Glomerular endothelial cell (primary cell): ENCODE results near the gene KCNE3. TPM values are rescaled to one million over a fixed set of nuclear protein-coding genes. Genes with fewer than 3 reads are reported as not detected.

ENCODE experiments used
- DNase-seq: peaks from one replicate; pipeline ENCODE4 v3.0.0-alpha.2; 2011; ENCODE audit warnings: low read depth, low spot score; ENCODE audit errors: extremely low read depth
- total RNA-seq: library from RNA; depleted of rRNA; stranded (reverse); fragments of >200 nt; gene quantifications from 2 replicates; pipeline ENCODE4 v1.2.3, GENCODE V29; 2015

KCNE3 gene
- 1.0 and 1.4 TPM in 2 replicates for total RNA-seq

- no peak for DNase-seq
These were observed at the start of gene KCNE3 for GRCh38 chr11:74466916-74467885. Gene KCNE3 (minus strand): TSS chr11:74467549. CDS start chr11:74457563, 9,986 bp downstream.

GRCh38 chr11:74507582-74507981 is 40.2 kb upstream of the KCNE3 start:
- no peak for DNase-seq

- DNase-seq, result no peak
These were observed 39.5 kb upstream of the KCNE3 start for GRCh38 chr11:74506823-74507222.

GRCh38 chr11:74505911-74506310 is 38.6 kb upstream of the KCNE3 start:
- DNase-seq, result no peak

- no peak for DNase-seq
These were observed 36.8 kb upstream of the KCNE3 start for GRCh38 chr11:74504100-74504691.

GRCh38 chr11:74494916-74495315 is 27.6 kb upstream of the KCNE3 start:
- DNase-seq, result no peak

GRCh38 chr11:74493791-74494630 is 26.7 kb upstream of the KCNE3 start:
- no peak for DNase-seq

- peak; percentile 45 for DNase-seq
These were observed 25.8 kb upstream of the KCNE3 start, which contains the start of gene LIPT2 for GRCh38 chr11:74492974-74493790. Gene LIPT2 (minus strand): TSS chr11:74493724. CDS start chr11:74493703, 21 bp downstream.

- DNase-seq, result no peak
These were observed 24.7 kb upstream of the KCNE3 start for GRCh38 chr11:74492084-74492483.

- DNase-seq, result no peak
These were observed 23.6 kb upstream of the KCNE3 start for GRCh38 chr11:74490941-74491340.

- no peak for DNase-seq
These were observed 20.5 kb upstream of the KCNE3 start for GRCh38 chr11:74487875-74488274.

GRCh38 chr11:74485868-74486267 is 18.5 kb upstream of the KCNE3 start:
- DNase-seq, result no peak

GRCh38 chr11:74480688-74481417 is 13.5 kb upstream of the KCNE3 start:
- no peak for DNase-seq

- no peak for DNase-seq
These were observed 12.4 kb upstream of the KCNE3 start for GRCh38 chr11:74479732-74480123.

GRCh38 chr11:74478877-74479731 is 11.8 kb upstream of the KCNE3 start:
- DNase-seq, result no peak

GRCh38 chr11:74476536-74476935 is 9.2 kb upstream of the KCNE3 start:
- no peak for DNase-seq

- no peak for DNase-seq
These were observed 7.0 kb upstream of the KCNE3 start for GRCh38 chr11:74474316-74474715.

GRCh38 chr11:74473382-74474173 is 6.2 kb upstream of the KCNE3 start:
- DNase-seq, result no peak
